Gastroesophageal sphincter (tissue), 4 donors: ENCODE data around the gene MINDY4B. TPM values are rescaled to one million over a fixed set of nuclear protein-coding genes. Genes with fewer than 3 reads are reported as not detected.

ENCODE experiments used
- ATAC-seq: fragments of 150-250 bp; one replicate; pipeline ENCODE4 v1.9.1; 2016; ENCODE audit warnings: mild to moderate bottlenecking, moderate library complexity
- H3K27ac ChIP-seq, 4 donors: fragments of 200-600 bp; sonication (generic) in 3 of 4; 1 replicate in 3 of 4; 2 replicates in 1 of 4; pipeline ENCODE4 v1.5.1; 2016 to 2019
- H3K27me3 ChIP-seq: fragments of 200-600 bp; sonication (generic); one replicate; pipeline ENCODE4 v1.5.1; 2019
- H3K36me3 ChIP-seq, 2 donors: fragments of 200-600 bp; sonication (generic); one replicate each; pipeline ENCODE4 v1.5.1; 2019; ENCODE audit warnings: control low read depth in 1 of 2
- H3K4me1 ChIP-seq, 3 donors: fragments of 200-600 bp; sonication (generic); 1 replicate in 2 of 3; 2 replicates in 1 of 3; pipeline ENCODE4 v1.5.1; 2016 to 2019; ENCODE audit warnings: control low read depth in 2 of 3
- H3K4me3 ChIP-seq, 2 donors: fragments of 200-600 bp; sonication (generic); one replicate each; pipeline ENCODE4 v1.5.1; 2019; ENCODE audit warnings: mild to moderate bottlenecking in 1 of 2, moderate library complexity in 1 of 2
- H3K9me3 ChIP-seq, 3 donors: fragments of 200-600 bp; sonication (generic); one replicate each; pipeline ENCODE4 v1.5.1; 2017 to 2019; ENCODE audit warnings: control low read depth in 2 of 3
- CTCF ChIP-seq, 4 experiments: fragments of 200-600 bp in 2 of 4; fragments of 450-650 bp in 2 of 4; sonication (generic) in 1 of 4; IDR thresholded peaks; one replicate each; pipeline ENCODE4 v1.5.1; 2017 to 2019; ENCODE audit warnings: antibody characterized with exemption in 4 of 4, mild to moderate bottlenecking in 2 of 4, moderate library complexity in 2 of 4
- EP300 ChIP-seq: sonication (generic); formaldehyde crosslinking; IDR thresholded peaks from one replicate; pipeline ENCODE4 v1.6.1; 2017; ENCODE audit warnings: antibody characterized with exemption, mild to moderate bottlenecking
- POLR2A ChIP-seq, 2 donors: fragments of 450-650 bp; IDR thresholded peaks; one replicate each; pipeline ENCODE4 v1.6.1; 2017; ENCODE audit warnings: antibody characterized with exemption in 2 of 2, mild to moderate bottlenecking in 2 of 2, moderate library complexity in 1 of 2
- POLR2AphosphoS5 ChIP-seq: sonication (generic); formaldehyde crosslinking; IDR thresholded peaks from one replicate; pipeline ENCODE4 v1.6.1; 2017; ENCODE audit warnings: antibody characterized with exemption
- WGBS, 2 donors: methylation state at CpG; one replicate each; pipeline ENCODE4 v1.1.5; 2018; ENCODE audit warnings: low coverage in 1 of 2; 5-methylcytosine and 5-hydroxymethylcytosine counted together
- total RNA-seq, 4 donors: library from RNA; depleted of rRNA; stranded (reverse); fragments of >200 nt; gene quantifications; one replicate each; pipeline ENCODE4 v1.1.0, GENCODE V29; 2016

The MINDY4B gene
- total RNA-seq, 4 donors from 2014 or later, result not detected

GRCh38 chr3:150905746-150906145 lies 507 bp upstream of the MINDY4B start:
- TF ChIP-seq POLR2A (IDR thresholded peaks at IDR 0.05) (no peak), CTCF (IDR thresholded peaks at IDR 0.05) (no peak), POLR2AphosphoS5 (no peak), EP300 (no peak)
- Histone ChIP-seq H3K9me3 (no peaks in the 10 kb centered on the region), H3K27me3 (no peaks in the 10 kb centered on the region), H3K27ac (no peak overlapping the region), H3K4me3 (no peak overlapping the region), H3K4me1 (no peaks in the 10 kb centered on the region), H3K36me3 (no peaks in the 10 kb centered on the region)
- 36 to 60% methylated on average over 1 of the region's 1 CpG for WGBS, 2 donors
- ATAC-seq, result no peak

GRCh38 chr3:150902988-150903387 lies 2.3 kb downstream of the MINDY4B start:
- Histone ChIP-seq H3K4me3 (no peak overlapping the region), H3K27me3 (no peaks in the 10 kb centered on the region), H3K27ac (no peak overlapping the region), H3K36me3 (no peaks in the 10 kb centered on the region), H3K4me1 (no peaks in the 10 kb centered on the region), H3K9me3 (no peaks in the 10 kb centered on the region)
- no peak for ATAC-seq
- WGBS, 2 donors, result 66 to 87% methylated on average over 2 of the region's 2 CpGs
- no peak for TF ChIP-seq EP300
- TF ChIP-seq POLR2A (IDR thresholded peaks at IDR 0.05), result no peak
- TF ChIP-seq POLR2AphosphoS5, result no peak
- TF ChIP-seq CTCF (IDR thresholded peaks at IDR 0.05), result no peak

- no peaks in the 10 kb centered on the region for H3K27me3 ChIP-seq
- H3K4me1 ChIP-seq, result no peaks in the 10 kb centered on the region
- H3K9me3 ChIP-seq, result no peaks in the 10 kb centered on the region
- H3K36me3 ChIP-seq, result no peaks in the 10 kb centered on the region
- ATAC-seq, result no peak
- no peak for TF ChIP-seq POLR2A (IDR thresholded peaks at IDR 0.05)
- TF ChIP-seq EP300, result no peak
- no peak for TF ChIP-seq CTCF (IDR thresholded peaks at IDR 0.05)
- TF ChIP-seq POLR2AphosphoS5, result no peak
- H3K4me3 ChIP-seq, result no peak overlapping the region
- WGBS, 2 donors, result 89 to 96% methylated on average over 4 to 6 of the region's 10 CpGs
- no peak overlapping the region for H3K27ac ChIP-seq
Measured at GRCh38 chr3:150901793-150902192, 3.4 kb downstream of the MINDY4B start.

GRCh38 chr3:150899141-150899540 lies 6.1 kb downstream of the MINDY4B start:
- ATAC-seq, result no peak

More at GRCh38 chr3:150899141-150899540, 6.1 kb downstream of the MINDY4B start:
- TF ChIP-seq EP300 (no peak), POLR2A (IDR thresholded peaks at IDR 0.05) (no peak), POLR2AphosphoS5 (no peak), CTCF (IDR thresholded peaks at IDR 0.05) (no peak)
- no peaks in the 10 kb centered on the region for H3K9me3 ChIP-seq
- H3K4me3 ChIP-seq, result no peak overlapping the region
- H3K4me1 ChIP-seq, result no peaks in the 10 kb centered on the region
- WGBS, 2 donors, result 35 to 51% methylated on average over 2 of the region's 2 CpGs
- no peaks in the 10 kb centered on the region for H3K36me3 ChIP-seq
- H3K27me3 ChIP-seq, result no peaks in the 10 kb centered on the region
- no peak overlapping the region for H3K27ac ChIP-seq
